Right renal pelvis (tissue), 4 donors: ENCODE data around the gene PRND. TPM values are rescaled to one million over a fixed set of nuclear protein-coding genes. Genes with fewer than 3 reads are reported as not detected.

Source experiments
- DNase-seq, 4 donors: peaks; one replicate each; pipeline ENCODE4 v3.0.0-alpha.2; 2013; ENCODE audit warnings: low read depth in 4 of 4, low spot score in 3 of 4, missing footprints in 1 of 4
- polyA plus RNA-seq, 4 donors: library from polyadenylated mRNA; unstranded; fragments of 120-200 nt; gene quantifications; one replicate each; pipeline ENCODE4 v1.2.1, GENCODE V29; 2013; ENCODE audit not compliant: insufficient read length in 4 of 4

PRND gene
- polyA plus RNA-seq, 4 donors, result 3.4 to 5.9 (median 4.9) TPM

- no peak for DNase-seq
Observed at GRCh38 chr20:4775322-4776078, 53.8 kb downstream of the PRND start.

DNA sequence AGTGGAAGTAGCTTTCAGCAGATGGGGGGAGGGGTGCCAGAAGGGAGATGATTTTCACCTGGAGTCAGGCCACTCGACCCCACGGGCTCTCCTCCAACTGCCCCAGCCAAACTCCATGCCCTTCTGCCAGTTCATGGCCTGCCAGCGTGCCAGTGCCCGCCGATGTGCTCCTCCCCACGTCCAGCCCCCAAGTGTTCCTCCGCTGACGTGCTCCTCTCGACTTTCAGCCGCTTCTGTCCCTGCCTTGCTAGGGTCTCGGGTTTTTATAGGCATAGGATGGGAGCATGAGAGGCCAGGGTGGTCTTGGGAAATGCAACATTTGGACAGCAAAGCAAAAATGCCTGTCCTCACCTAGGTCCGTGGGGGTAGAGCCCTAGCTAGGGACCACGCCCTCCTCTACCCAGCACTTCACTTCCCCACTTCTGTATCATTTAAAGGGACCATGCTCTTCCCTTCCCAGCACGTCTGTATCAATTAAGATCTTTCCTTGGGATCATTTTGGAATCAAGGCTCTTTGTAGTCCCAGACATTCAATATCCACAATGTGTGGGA is 54.4 kb downstream of the PRND start:
- no peak for DNase-seq

Other genes with a start within 250 kb of the PRND start
- 10 to 100 TPM; 45.7 to 57.8 (median 50.0) TPM for gene PRNP, start 35.5 kb upstream of the PRND start, polyA plus RNA-seq
- gene RASSF2, start 101.7 kb downstream of the PRND start, polyA plus RNA-seq, result 10 to 100 TPM in 1 of 4 donors, 1 to 10 TPM in 3; 9.5 to 10.1 (median 9.8) TPM